Forelimb muscle (tissue), 1 donor: Measurements from ENCODE around the gene SCGB1A1. TPM values are rescaled to one million over a fixed set of nuclear protein-coding genes. Genes with fewer than 3 reads are reported as not detected.

Experiments used
- DNase-seq: peaks from one replicate; pipeline ENCODE4 v3.0.0-alpha.2; 2013; ENCODE audit warnings: low read depth
- polyA plus RNA-seq: library from polyadenylated mRNA; unstranded; fragments of 120-200 nt; gene quantifications from one replicate; pipeline ENCODE4 v1.2.1, GENCODE V29; 2013; ENCODE audit not compliant: insufficient read length

The SCGB1A1 gene
- polyA plus RNA-seq, 1 donor: not detected

DNA sequence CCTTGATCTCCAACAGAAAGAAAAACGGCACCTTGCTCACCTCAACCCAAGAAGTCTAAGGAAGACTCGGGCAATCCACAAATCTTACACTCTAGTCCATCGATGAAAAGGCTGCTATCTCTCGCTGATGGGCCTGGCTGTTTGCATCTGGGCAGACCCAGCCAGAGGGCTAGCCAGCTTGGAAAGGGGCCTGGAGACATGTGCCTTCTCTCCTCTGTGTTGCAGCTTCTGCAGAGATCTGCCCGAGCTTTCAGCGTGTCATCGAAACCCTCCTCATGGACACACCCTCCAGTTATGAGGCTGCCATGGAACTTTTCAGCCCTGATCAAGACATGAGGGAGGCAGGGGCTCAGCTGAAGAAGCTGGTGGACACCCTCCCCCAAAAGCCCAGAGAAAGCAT, 3.2 kb downstream of the SCGB1A1 start:
- no peak for DNase-seq

DNA sequence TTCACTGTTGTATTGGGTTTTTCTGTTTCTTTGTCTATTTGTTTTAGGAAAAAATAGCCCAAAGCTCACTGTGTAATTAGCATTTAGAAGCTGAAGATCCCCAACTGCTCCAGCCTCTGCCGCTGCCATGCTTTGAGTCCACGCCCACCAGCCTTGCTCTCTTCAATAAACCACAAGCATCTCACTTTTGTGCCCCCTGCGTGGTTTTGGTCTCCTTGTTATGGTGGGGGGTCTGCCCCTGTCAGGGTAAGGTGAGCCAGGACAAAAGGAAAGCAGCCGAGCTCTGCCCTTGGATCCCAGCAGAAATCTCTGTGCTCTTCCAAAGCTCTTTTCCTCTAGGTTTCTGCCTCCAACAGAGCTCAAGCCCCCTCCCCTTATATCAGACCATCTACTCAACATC, 4.2 kb downstream of the SCGB1A1 start:
- no peak for DNase-seq

DNA sequence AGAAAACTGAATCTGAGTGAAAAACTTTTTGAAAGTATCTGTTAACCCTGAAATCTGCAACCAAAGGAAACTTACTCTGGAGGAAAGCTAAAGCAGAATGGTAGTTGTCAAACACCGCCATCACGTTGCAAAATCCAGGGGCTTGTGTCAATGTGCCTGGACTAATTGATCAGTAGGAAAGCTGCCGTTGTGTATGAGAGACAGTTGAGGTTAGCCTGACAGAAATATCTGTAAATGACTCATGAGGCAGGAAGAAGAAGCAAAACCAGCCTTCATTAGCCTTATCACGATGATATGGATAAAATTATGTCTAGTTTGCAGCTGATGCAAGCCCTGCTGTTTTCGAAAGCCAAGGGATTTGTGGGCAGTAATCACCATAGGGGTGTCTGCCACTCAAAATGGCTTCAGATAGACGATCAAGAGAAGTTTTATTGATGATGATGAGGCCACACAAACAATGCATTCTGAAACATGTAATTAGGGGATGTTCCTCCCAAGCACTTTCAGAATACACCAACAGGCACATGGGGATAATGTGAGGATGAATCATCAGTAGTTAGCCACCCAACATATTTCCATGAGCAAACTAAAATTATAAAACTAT, 8.9 kb downstream of the SCGB1A1 start:
- DNase-seq: no peak

DNA sequence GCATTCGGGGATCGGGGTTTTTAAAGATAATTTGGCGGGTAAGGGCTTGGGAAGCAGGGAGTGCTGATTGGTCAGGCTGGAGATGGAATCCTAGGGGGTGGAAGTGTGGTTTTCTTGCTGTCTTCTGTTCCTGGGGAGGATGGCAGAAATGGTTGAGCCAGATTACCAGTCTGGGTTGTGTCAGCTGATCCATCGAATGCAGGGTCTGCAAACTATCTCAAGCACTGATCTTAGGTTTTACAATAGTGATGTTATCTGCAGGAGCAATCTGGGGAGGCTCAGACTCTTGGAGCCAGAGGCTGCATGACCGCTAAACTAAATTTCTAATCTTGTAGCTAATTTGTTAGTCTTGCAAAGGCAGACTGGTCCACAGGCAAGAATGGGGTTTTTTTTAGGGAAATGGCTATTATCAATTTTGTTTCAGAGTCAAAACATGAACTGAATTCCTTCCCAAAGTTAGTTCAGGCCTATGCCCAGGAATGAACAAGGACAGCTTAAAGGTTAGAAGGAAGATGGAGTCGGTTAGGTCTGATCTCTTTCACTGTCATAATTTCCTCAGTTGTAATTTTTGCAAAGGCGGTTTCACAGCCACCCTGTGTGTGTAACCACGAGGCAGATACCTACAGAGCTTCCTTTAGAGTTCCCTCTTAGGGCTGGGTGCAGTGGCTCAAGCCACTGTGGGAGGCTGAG, 10.2 kb downstream of the SCGB1A1 start:
- DNase-seq: no peak

DNA sequence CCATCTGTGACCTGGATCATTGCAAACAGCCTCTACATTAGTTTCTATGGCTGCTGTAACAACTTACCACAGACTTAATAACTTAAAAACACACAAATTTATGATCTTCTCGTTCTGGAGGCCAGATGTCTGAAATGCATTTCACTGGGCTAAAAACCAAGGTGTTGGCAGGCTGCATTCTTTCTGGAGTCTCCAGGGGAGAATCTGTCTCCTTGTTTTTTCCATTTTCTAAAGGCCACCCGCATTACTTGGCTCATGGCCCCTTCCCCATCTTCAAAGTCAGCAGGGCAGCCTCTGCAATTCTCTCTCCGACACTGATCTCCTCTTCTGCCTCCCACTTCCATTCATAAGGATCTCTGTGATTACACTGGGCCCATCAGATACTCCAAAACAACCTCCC, 11.6 kb downstream of the SCGB1A1 start:
- DNase-seq: no peak

DNA sequence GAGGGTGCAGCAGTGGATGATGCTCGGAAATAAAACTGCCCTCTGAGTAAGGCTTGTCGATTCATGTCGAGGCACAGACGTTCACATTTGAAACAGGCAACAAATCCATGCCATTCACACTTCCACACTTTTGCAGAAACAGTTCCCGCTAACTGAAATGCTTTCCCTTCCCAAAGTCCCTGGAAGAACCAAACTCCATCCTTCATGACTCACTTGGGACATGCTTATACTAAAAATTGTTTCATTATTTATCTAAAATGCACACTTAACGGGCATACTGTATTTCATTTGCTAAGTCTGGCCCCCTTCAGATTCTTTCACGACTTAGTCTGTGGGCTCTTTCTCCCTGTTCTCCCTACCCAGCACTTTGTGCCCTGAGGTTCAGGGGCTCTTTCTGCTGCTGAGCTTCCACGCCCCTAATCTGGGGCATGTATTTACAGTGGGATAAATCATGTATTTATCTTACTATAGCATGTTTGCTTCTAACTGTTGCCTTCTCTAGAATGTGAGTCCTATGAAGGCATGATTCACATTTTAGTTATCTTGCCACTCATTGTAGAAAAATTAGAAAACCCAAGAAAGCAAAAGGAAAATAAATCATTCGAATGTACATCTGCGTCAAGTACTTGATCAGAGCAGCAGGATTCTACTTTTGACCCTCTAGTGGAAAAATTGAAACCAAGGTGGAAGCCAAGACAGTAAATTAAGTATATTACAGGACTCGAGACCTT, 12.5 kb downstream of the SCGB1A1 start:
- no peak for DNase-seq

DNA sequence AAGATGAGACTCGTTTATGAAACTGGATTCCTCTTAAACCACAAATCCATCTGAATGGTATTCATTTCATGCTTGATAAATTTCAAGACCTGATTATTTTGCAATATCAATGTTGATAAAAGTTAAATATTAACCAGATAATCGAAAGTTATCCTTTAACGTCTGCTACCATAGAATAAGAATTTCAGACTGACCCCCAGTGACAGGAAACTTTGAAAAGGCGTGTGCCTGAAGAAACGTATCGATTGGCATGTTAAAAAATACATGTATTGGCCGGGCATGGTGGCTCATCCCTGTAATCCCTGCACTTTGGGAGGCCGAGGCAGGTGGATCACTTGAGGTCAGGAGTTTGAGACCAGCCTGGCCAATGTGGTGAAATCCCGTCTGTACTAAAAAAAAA, 13.9 kb downstream of the SCGB1A1 start:
- no peak for DNase-seq

DNA sequence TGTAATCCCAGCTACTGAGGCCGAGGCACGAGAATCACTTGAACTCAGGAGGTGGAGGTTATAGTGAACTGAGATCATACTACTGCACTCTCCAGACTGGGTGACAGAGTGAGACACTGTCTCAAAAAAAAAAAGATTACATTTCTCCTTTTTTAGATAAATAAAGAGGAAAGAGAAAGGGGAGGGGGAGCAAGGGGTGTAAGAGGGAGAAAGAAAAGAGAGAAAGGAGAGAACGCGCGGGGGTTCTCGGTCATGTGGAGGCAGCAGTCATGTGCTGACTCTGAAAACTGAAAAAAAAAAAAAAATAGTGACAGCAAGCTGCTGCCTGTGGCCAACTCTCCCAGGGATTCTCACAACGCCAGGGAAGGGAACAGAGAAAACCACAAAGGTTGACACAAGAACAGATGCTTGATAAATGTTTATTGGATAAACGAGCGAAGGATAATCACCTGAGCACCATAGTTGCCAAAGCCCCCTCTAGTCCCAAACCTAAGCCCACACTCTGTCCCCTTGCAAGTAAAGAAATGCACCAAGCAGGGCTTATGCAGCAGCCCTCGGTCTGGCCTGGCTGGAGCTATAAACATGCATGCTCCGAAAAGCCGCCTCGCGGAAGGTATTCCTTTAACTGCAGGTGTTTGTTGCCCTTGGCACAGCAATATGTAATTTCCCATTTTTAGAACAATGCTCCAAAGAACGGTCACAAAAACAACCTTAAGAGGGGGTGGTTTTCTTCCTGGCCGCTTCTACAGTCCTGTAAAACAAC, 14.5 kb downstream of the SCGB1A1 start:
- no peak for DNase-seq

DNA sequence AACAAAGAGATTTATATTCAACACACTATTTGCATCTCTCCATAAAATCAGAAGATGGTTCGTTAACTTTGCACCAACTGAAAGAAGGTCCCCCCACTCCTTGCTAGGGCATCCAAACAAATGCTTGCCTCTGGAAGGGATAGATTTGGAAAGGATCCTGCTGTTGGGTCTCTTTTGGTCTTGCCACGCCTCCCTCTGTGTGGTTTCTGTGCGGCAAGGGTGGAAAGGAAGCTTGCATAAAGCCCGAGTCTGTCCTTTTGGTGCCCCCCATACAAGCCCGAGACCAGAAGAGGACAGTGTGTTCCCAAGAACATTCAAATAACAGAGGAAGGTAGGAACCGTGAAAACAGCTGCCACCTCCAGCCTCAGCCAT, 15.1 kb downstream of the SCGB1A1 start:
- no peak for DNase-seq

DNA sequence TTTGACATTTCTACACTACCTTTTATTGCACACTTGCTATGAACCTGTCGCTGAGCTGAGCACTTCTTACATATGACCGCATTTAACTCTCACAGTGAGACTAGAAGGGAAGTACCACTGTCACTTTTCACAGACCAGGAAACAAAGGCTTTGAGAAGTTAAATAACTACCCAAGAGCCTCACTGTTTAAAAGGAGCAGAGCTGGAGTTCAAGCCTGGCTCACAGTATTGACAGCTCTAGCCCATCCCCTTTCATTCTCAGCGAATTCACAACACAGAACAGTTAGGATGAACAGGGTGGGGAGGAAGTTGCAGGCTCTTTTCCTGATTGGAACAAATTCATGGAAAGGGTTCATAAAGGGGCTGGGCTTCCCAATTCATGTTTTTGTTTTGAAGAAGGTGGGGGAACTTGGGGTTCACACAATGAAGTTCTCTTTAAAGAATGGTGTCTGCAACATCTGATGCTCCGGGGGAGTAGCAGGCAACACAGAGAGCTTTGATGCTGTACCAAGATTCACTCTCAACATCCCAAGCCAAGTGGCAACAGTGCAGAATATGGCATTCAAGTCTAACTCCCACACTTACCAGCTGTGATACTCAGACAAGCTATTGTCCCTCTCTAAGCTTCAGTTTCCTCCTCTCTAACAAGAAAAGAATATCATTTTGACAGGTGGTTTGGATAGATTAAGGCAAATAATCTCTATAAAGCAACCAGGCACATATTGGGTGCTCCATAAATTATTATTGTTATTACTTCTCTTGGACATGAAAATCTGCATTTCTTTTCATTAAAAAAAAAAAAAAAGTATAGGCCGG, 17.2 kb downstream of the SCGB1A1 start:
- no peak for DNase-seq

DNA sequence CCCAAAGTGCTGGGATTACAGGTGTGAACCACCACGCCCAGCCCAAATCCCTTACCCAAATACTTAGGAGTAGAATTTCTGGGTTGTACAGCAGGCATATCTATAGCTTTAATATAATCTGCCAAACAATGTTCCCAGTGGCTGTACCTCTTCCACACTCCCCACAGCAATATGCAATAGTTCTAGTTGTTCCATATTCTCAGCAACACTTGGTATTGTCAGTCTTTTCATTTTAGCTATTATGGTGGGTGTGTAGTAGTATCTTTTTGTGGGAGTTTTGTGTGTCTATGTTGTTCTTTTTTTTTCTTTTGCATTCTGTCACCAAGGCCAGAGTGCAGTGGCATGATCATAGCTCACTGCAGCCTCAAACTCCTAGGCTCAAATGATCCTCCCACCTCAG, 18.8 kb downstream of the SCGB1A1 start:
- DNase-seq: no peak

DNA sequence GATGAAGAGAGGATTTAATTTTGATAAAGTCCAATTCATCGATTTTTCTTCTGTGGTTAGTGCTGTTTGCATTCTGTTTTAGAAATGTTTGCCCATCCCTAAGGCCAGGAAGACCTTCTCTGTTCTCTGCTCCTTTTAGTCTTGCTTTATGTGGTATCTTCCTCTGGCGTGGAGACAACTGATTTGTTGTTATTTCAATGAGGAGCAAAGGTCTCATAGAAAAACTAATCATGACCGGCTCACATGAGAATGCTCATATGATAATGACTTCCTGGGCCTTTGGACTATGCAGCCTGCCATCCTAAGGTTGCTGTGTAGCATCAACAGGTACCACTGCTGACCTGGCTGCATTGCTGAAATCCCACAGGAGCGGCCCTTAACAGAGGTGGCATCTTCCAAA, 19.8 kb downstream of the SCGB1A1 start:
- DNase-seq: no peak

DNA sequence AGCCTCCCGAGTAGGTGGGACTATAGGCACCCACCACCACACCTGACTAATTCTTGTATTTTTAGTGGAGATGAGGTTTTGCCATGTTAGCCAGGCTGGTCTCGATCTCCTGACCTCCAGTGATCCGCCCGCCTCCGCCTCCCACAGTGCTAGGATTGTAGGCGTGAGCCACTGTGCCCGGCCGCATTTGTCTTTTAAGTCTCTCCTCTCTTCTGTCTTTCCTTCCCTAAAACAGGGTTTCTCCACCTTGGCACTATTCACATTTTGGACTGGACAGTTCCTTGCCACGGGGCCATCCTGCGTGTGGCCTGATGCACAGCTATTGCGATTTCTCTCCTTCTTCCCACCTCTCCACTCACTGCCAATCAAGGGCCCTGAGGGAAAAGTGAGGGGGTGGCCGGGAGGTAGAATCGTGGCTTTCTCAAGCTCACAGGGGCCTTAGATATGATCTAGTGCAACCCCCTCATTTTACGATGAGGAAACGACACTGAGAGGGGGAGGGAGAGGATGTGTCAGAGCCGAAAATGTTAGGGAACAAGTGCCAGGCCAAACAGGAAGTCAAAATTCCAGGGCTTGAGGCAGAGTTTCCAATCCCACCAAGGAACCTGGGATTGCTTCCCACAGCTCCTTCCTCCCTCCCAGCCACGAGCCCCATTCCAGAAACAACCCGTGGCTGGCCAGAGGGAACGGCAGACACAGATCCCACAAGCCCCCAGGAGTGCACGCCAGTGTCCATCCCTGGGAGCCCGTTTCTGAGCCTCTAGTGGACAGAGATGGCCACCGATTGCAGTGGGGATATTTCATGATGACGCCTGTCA, 21.2 kb downstream of the SCGB1A1 start:
- DNase-seq: peak; percentile 71

DNA sequence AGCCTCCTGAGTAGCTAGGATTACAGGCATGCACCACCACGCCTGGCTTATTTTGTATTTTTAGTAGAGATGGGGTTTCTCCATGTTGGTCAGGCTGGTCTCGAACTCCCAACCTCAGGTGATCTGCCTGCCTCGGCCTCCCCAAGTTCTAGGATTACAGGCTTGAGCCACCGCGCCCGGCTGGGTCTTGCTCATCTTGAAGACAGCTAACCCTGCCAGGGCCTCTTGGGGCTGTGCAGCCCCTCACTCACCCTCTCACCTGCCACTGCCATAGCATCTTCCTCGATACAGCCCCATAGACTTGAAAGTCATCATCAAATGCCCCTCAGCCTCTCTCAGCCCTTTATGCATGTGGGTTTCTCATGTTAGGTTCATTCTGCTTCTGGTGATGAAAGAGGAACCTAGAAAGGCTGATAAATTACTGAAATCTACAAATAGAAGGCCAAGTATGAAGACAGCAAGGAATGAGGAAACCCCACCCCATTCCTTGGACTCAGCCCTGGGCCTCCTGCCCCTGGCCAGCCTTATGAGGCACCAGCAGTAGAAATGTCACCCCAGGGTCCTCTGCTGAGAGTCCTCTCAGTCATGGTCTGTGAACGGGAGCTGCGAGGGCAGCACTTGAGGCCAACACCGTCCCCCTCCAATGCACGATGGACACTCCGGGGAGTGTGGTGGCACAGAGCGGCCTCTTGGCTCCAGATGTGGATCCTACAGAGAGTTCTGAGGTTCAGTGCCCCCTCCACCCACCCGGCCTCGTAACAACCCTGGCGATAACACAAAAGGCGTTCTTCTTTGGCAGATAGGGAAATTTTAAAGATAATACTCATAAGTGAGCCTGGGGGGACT, 24.8 kb downstream of the SCGB1A1 start:
- no peak for DNase-seq

DNA sequence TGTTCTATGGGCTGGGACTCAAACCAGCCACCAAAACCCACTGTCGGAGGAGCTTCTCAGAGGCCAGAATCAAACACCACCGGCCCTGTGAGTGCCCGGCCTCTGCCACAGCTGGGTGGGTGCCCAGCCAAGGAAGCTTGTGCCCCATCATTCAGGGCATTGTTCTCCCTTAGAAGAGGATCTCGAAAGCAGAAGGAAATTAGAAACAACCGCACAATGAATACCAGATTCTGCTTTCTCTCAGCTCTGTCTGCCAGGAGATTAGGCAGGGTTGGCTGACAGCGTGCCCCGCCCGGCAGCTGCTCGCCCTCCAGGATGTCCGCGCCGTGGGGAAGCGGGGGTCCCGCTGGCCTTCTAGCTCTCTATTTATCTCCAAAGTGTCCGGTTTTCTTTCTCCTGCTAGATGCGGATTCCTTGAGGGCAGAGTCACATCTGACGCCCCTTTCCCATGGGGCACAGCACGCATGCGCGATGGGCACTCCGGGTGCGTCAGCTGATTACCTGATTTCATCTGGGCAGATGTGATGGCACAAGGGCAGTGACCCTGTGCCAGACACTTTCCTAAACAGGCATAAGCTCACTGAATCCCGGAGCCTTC, 25.5 kb downstream of the SCGB1A1 start:
- DNase-seq: peak; percentile 46

DNA sequence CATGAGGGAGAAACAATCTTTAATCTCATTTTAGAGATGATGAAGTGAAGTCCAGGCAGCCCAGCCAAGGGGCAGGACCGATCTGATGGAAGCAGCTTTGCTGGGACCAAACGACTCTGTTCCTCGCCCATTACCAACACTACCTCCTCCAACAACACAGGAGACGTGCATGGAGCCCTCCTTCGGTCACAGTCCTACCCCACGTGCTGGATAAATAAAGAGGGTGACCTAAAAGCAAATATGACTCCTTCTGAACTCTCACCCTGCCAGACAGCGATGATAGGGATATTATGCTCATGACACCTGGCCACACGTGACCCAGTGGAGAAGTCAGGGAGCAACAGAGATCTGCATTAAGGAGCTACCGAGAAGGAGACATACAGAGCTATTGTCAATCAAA, 26.0 kb downstream of the SCGB1A1 start:
- no peak for DNase-seq

DNA sequence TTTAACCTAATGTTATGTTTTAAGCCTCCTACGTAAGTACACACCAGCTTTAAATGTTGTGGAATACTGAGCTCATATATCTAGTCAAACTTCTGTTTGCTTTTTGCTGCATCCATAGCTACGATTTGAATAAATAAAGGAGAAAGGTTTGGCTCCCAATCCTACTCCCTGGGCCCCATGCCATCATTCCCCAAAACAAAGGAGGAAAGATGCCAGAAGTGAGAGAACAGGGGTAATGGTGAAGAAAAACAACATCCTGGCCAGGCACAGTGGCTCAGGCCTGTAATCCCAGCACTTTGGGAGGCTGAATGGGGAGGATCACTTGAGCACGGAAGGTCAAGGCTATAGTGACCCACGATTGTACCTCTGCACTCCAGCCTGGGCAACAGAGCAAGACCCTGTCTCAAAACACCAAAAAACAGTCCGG, 26.5 kb downstream of the SCGB1A1 start:
- DNase-seq: peak; percentile 75

DNA sequence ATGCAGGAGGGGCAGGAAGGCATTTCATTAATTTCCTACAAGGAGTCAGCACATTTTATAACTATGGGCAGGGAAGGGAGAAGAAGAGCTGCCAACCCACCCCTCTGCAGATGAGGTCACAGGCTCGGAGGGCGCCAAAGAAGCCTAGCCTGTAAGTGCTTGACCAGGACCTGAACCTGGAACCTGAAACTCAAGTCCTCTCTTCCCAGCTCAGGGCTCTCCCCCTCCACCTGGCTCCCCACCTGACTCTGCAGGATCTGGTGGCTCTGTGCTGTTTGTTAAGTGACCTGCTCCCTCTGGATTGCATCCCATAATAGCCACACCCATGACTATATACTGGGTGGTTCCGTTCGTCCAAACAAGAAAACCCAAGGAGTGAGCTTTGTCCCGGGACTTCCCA, 27.3 kb downstream of the SCGB1A1 start:
- DNase-seq: no peak

DNA sequence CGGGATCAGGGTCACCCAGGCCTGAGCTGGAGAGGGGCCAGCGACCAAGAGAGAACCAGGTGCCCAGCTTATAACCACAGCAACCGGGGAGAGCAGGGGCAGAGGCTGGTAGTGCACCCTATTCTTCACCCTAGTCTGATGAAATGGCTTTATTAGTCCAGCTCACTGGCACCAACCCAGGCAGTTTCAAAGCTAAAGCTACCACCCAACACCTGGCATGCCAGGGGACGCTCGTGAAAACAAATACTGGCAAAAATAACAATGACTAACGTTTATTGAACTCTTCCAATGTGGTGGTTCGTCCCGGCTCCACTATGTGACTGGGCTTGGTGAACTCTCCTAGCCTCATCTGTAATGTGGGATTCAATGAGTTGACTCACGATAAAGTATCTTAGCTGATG, 30.6 kb downstream of the SCGB1A1 start:
- DNase-seq: no peak
